SK-N-SH treated with all-trans-retinoic acid at 6 μM for 48 hours (cell line): ENCODE data around the gene LRP3.

Experiments used
- ARNTL ChIP-seq: fragments of 450-650 bp; formaldehyde crosslinking; IDR thresholded peaks from 2 replicates; pipeline ENCODE4 v1.5.0; 2020; ENCODE audit warnings: low read depth, mild to moderate bottlenecking, moderate library complexity, borderline replicate concordance
- CREB5 ChIP-seq: fragments of 250-450 bp; sonication (Bioruptor Pico); IDR thresholded peaks from 2 replicates; pipeline ENCODE4 v1.5.1; 2020; ENCODE audit warnings: low read depth, mild to moderate bottlenecking, moderate library complexity
- ESRRG ChIP-seq: fragments of 250-450 bp; sonication (Bioruptor Pico); IDR thresholded peaks from 2 replicates; pipeline ENCODE4 v1.6.1; 2021; ENCODE audit warnings: mild to moderate bottlenecking
- OSR1 ChIP-seq: fragments of 250-450 bp; sonication (Bioruptor Pico); IDR thresholded peaks from 2 replicates; pipeline ENCODE4 v1.8.0; 2022; ENCODE audit warnings: moderate library complexity, mild to moderate bottlenecking, inconsistent platforms
- PATZ1 ChIP-seq: fragments of 250-450 bp; sonication (Bioruptor Pico); IDR thresholded peaks from 2 replicates; pipeline ENCODE4 v1.8.0; 2020; ENCODE audit warnings: mild to moderate bottlenecking, moderate library complexity, borderline replicate concordance
- PPARA ChIP-seq: fragments of 250-450 bp; sonication (Bioruptor Pico); IDR thresholded peaks from 2 replicates; pipeline ENCODE4 v1.5.0; 2020; ENCODE audit warnings: mild to moderate bottlenecking, borderline replicate concordance
- RARB ChIP-seq: fragments of 250-450 bp; sonication (Bioruptor Pico); IDR thresholded peaks from 2 replicates; pipeline ENCODE4 v1.8.0; 2021; ENCODE audit warnings: mild to moderate bottlenecking, moderate library complexity
- ZC3H10 ChIP-seq: fragments of 250-450 bp; sonication (Bioruptor Pico); IDR thresholded peaks from 2 replicates; pipeline ENCODE4 v1.5.1; 2021; ENCODE audit warnings: mild to moderate bottlenecking, moderate library complexity
- ZFP30 ChIP-seq: fragments of 450-650 bp; formaldehyde crosslinking; IDR thresholded peaks from 2 replicates; pipeline ENCODE4 v1.5.0; 2022; ENCODE audit warnings: mild to moderate bottlenecking, moderate library complexity
- ZNF565 ChIP-seq: fragments of 450-650 bp; formaldehyde crosslinking; conservative IDR thresholded peaks from 2 replicates; pipeline ENCODE4 v1.5.0; 2020; ENCODE audit warnings: low read depth, mild to moderate bottlenecking, moderate library complexity
- ZNF70 ChIP-seq: fragments of 450-650 bp; formaldehyde crosslinking; IDR thresholded peaks from 2 replicates; pipeline ENCODE4 v1.5.0; 2020; ENCODE audit warnings: mild to moderate bottlenecking, moderate library complexity

- TF ChIP-seq OSR1 (CRISPR knock-in tag) (no peak), ESRRG (CRISPR knock-in tag) (no peak), PPARA (CRISPR knock-in tag) (no peak), CREB5 (no peak), ZNF70 (CRISPR knock-in tag) (no peak), ZNF565 (CRISPR knock-in tag) (no peak), ZC3H10 (CRISPR knock-in tag) (no peak), ARNTL (CRISPR knock-in tag) (no peak), PATZ1 (CRISPR knock-in tag) (no peak), RARB (CRISPR knock-in tag) (no peak), ZFP30 (no peak)
These were observed 47.5 kb downstream of the LRP3 start for GRCh38 chr19:33241530-33242101.
